ENCODE data around the gene THADA.

- no peak for TF ChIP-seq POLR2A (IDR thresholded peaks at IDR 0.05)
- TF ChIP-seq, protein P1, sequence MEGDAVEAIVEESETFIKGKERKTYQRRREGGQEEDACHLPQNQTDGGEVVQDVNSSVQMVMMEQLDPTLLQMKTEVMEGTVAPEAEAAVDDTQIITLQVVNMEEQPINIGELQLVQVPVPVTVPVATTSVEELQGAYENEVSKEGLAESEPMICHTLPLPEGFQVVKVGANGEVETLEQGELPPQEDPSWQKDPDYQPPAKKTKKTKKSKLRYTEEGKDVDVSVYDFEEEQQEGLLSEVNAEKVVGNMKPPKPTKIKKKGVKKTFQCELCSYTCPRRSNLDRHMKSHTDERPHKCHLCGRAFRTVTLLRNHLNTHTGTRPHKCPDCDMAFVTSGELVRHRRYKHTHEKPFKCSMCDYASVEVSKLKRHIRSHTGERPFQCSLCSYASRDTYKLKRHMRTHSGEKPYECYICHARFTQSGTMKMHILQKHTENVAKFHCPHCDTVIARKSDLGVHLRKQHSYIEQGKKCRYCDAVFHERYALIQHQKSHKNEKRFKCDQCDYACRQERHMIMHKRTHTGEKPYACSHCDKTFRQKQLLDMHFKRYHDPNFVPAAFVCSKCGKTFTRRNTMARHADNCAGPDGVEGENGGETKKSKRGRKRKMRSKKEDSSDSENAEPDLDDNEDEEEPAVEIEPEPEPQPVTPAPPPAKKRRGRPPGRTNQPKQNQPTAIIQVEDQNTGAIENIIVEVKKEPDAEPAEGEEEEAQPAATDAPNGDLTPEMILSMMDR (IDR thresholded peaks at IDR 0.05) = no peak
These were observed 115.0 kb downstream of the THADA start for GRCh38 chr2:43480874-43481273.

Data from upper lobe of left lung (tissue), 4 donors.